HG03175 (cell line): ENCODE measurements around the gene CACNG6.

ENCODE experiments used
- ATAC-seq: cut with Tn5 transposase; IDR thresholded peaks from one replicate; pipeline ENCODE4 v1.9.1; 2021; ENCODE audit warnings: mild to moderate bottlenecking, moderate library complexity; ENCODE audit not compliant: unreplicated experiment

The CACNG6 gene

GRCh38 chr19:54041969-54042606 lies 50.7 kb downstream of the CACNG6 start:
- ATAC-seq: no peak

GRCh38 chr19:54042989-54043388 lies 51.6 kb downstream of the CACNG6 start:
- no peak for ATAC-seq

GRCh38 chr19:54045771-54046170 lies 54.3 kb downstream of the CACNG6 start:
- ATAC-seq: no peak

GRCh38 chr19:54047616-54048015 lies 56.2 kb downstream of the CACNG6 start:
- no peak for ATAC-seq
